Natural killer cell treated with Interleukin-12 subunit alpha and Interleukin-12 subunit beta and Interleukin-15 and Interleukin-18, amount 100 ng/mL, for 72 hours (primary cell): ENCODE data around the gene PLA2G6. TPM values are rescaled to one million over a fixed set of nuclear protein-coding genes. Genes with fewer than 3 reads are reported as not detected.

Source experiments
- ATAC-seq, 2 donors: fragments of 150-1000 bp; cut with Tn5 transposase in 1 of 2; sonication (Bioruptor Pico), chemical (Tn5 transposase) in 1 of 2; 2 replicates each; pipeline ENCODE4 v1.10.0; 2021
- DNase-seq: peaks from one replicate; pipeline ENCODE4 v3.0.0; 2022; ENCODE audit warnings: low spot score
- H3K27ac Mint-ChIP-seq, 2 donors: 1 replicate in 1 of 2; 2 replicates in 1 of 2; pipeline ENCODE4 v1.8.0; 2022; ENCODE audit warnings: mixed read lengths in 2 of 2, mild to moderate bottlenecking in 1 of 2, moderate library complexity in 1 of 2
- H3K27me3 Mint-ChIP-seq, 2 donors: 1 replicate in 1 of 2; 2 replicates in 1 of 2; pipeline ENCODE4 v1.8.0; 2022; ENCODE audit warnings: mixed read lengths in 2 of 2
- H3K36me3 Mint-ChIP-seq: one replicate; pipeline ENCODE4 v1.8.0; 2022; ENCODE audit warnings: mixed read lengths
- H3K4me1 Mint-ChIP-seq, 2 donors: 1 replicate in 1 of 2; 2 replicates in 1 of 2; pipeline ENCODE4 v1.8.0; 2022; ENCODE audit warnings: low read depth in 2 of 2, mixed read lengths in 2 of 2, mild to moderate bottlenecking in 1 of 2
- H3K4me3 Mint-ChIP-seq: one replicate; pipeline ENCODE4 v1.8.0; 2022; ENCODE audit warnings: mixed read lengths
- H3K9me3 Mint-ChIP-seq: 2 replicates; pipeline ENCODE4 v1.8.0; 2022; ENCODE audit warnings: mixed read lengths
- total RNA-seq, 2 donors: library from RNA; stranded (reverse); gene quantifications; one replicate each; pipeline ENCODE4 v1.2.3, GENCODE V29; 2022

The PLA2G6 gene
- total RNA-seq, 2 donors from 2014 or later, result 24.5 to 40.1 TPM

- DNase-seq (no peak), ATAC-seq (no peak)
- H3K4me1 Mint-ChIP-seq, result no peaks in the 10 kb centered on the region
- no peak overlapping the region for H3K27ac Mint-ChIP-seq
- peaks cover 0 to 2% of the 10 kb centered on the region in 2 donors for H3K27me3 Mint-ChIP-seq
- no peaks in the 10 kb centered on the region for H3K9me3 Mint-ChIP-seq
- H3K4me3 Mint-ChIP-seq, result no peak overlapping the region
- H3K36me3 Mint-ChIP-seq, result no peaks in the 10 kb centered on the region
Measured at GRCh38 chr22:38077595-38077994, 104.0 kb downstream of the PLA2G6 start.

- ATAC-seq, result no peak
- Mint-ChIP-seq H3K27me3 (peaks cover 0 to 2% of the 10 kb centered on the region in 2 donors), H3K9me3 (no peaks in the 10 kb centered on the region), H3K4me3 (no peak overlapping the region), H3K27ac (no peak overlapping the region), H3K36me3 (no peaks in the 10 kb centered on the region), H3K4me1 (no peaks in the 10 kb centered on the region)
- DNase-seq, result no peak
Measured at GRCh38 chr22:38077096-38077495, 104.5 kb downstream of the PLA2G6 start.

DNA sequence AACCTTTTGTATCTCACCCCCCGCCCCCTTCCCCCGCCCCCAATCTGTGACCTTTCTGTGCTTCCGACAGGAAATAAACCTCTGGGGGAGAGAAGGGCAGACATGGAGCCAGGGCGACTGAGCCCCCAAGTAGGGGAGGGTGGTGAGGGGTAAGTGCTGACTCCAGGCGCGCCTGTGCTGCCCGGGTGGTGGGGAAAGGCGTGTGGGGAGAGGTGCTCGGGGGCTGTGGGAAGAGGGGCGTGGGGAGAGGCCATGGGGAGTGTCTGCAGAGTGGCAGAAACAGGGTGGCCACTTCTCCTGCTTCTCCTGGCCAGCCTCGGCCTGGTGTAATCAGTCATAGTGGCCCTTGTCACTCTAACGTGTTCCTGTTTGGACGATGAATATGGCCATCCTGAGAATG, 105.7 kb downstream of the PLA2G6 start:
- Mint-ChIP-seq H3K27me3 (peaks cover 0 to 2% of the 10 kb centered on the region in 2 donors), H3K9me3 (no peaks in the 10 kb centered on the region), H3K4me3 (no peak overlapping the region), H3K36me3 (no peaks in the 10 kb centered on the region), H3K27ac (no peak overlapping the region), H3K4me1 (no peaks in the 10 kb centered on the region)
- ATAC-seq (no peak), DNase-seq (no peak)

DNA sequence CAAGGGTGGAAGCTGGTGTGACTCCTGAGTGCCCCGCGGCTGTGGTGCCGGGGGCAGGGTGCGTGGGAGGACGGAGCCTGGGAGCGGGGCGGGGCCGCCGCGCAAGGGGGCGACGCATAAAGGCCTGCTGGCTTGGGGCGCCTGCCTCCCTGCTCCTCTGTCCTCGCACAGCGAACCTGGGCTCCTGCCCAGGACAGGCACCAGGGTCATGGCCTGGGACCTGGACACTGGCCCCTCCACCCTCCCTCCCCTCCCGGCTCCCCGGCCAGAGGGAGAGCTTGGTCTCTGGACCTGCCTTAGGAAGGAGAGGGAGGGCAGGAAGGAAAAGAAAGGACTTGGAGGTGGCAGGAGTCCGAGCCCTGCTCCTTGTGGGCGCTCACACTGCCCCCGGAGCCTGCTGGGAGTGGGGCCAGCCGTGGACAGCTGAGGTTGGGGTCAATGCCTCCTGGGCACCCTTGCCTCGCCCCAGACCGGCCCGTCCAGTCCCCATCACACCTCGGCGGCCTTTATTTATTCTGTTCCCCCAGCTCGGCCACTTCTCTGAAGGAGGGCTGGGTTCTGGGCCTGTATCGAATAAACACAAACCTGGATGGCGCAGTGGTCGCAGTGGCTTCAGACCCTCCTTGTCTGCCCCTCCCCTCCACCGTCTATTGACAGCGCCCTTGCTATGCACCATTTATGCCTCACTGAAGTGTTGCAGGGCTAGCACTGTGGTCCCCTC, 106.4 kb downstream of the PLA2G6 start:
- H3K27ac Mint-ChIP-seq, result no peak overlapping the region
- ATAC-seq, result no peak

GRCh38 chr22:38074181-38075104, 107.2 kb downstream of the PLA2G6 start:
- Mint-ChIP-seq H3K36me3 (no peaks in the 10 kb centered on the region), H3K4me3 (no peak overlapping the region), H3K9me3 (no peaks in the 10 kb centered on the region), H3K4me1 (no peaks in the 10 kb centered on the region), H3K27ac (no peak overlapping the region), H3K27me3 (no peaks in the 10 kb centered on the region)
- no peak for ATAC-seq
- DNase-seq, result no peak

More for the DNA sequence above, 106.4 kb downstream of the PLA2G6 start:
- H3K9me3 Mint-ChIP-seq, result no peaks in the 10 kb centered on the region
- DNase-seq, result no peak
- H3K36me3 Mint-ChIP-seq, result no peaks in the 10 kb centered on the region
- no peak overlapping the region for H3K4me3 Mint-ChIP-seq
- no peaks in the 10 kb centered on the region for H3K4me1 Mint-ChIP-seq
- peaks cover 0 to 2% of the 10 kb centered on the region in 2 donors for H3K27me3 Mint-ChIP-seq

DNA sequence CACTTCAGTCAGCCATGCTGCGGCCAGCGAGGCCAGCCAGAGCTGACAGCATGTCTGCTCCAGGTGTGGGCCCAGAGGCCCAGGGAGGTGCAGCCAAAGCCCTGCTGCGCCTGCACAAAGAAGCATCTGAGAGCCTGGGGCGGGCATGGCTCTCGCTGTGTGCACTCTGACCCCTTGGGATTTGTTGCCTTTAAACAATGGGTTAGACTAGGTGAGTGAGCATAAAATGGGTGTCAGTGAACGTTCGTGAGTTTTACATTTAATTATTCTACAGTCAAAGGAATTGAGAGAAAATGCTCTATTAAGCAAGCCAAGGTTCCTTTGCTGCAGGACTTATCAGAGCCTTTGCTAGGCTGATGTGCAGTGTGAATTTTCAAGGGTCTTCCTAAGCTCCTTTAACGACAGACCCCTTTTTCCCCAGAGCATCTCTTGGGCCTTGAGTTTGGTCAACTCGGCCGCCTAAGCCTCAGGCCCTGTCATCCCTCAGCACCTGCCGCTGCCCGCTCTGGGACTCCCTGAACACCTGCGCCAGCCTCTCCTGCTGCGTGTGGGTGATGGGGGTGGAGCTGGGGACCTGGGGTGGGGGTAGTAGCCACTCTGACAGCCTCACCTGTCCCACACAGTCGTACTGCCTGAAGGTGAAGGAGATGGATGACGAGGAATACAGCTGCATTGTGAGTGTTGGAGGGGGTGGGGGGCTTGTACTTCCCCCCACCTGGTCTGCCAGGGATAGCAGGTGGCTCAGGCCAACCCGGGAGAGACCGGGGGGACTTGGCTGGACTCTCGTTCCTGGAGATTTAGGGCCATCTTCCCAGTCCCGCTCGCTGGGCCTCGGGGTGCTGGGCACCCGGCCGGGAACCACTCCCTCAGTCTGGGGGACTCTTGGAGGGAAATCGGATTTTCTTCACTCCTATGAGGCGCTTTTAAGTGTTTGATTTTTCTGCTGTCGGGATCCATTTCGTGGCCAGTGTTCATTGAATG, 108.2 kb downstream of the PLA2G6 start:
- ATAC-seq (no peak), DNase-seq (no peak)
- Mint-ChIP-seq H3K27ac (no peak overlapping the region), H3K4me3 (no peak overlapping the region), H3K36me3 (no peaks in the 10 kb centered on the region), H3K4me1 (no peaks in the 10 kb centered on the region), H3K9me3 (no peaks in the 10 kb centered on the region), H3K27me3 (no peaks in the 10 kb centered on the region)

DNA sequence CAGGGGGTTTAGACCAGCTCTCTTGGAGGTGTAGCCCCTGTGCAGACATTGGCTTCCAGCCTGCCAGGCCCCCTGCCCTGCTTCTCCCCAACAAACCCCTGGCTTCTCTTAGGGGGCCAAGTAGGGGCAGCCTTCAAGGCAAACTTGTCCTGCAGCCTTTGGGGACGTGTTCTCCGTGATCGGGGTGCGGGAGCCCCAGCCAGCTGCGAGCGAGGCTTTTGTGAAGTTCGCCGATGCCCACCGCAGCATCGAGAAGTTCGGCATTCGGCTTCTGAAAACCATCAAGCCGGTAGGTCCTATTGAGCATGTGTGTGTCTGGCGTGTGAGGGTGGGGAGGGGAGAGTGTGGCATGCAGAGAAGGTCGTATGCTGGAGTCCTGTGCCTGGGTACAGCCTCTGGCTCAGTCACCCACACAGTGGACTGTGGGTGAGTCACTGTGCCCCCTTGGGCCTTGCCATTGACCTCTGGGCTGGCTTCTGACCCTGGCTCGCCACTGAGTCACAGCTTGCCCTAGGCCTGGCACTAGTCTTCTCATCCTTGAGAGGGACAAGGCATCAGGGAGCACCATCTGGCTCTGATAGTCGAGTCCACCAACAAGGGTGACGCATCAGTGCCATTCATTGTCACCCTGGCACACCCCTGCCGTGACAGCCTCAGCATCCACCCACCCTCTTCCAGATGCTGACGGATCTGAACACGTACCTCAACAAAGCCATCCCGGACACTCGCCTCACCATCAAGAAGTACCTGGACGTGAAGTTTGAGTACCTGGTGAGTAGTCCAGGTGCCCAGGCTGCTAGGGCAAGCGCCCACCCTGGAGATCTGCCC, 109.1 kb downstream of the PLA2G6 start:
- H3K4me3 Mint-ChIP-seq, result no peak overlapping the region
- no peaks in the 10 kb centered on the region for H3K9me3 Mint-ChIP-seq
- DNase-seq, result no peak
- H3K27me3 Mint-ChIP-seq, result no peaks in the 10 kb centered on the region
- H3K4me1 Mint-ChIP-seq, result no peaks in the 10 kb centered on the region
- H3K27ac Mint-ChIP-seq, result no peak overlapping the region
- ATAC-seq, result no peak
- H3K36me3 Mint-ChIP-seq, result no peaks in the 10 kb centered on the region

- H3K27me3 Mint-ChIP-seq, result no peaks in the 10 kb centered on the region
- H3K36me3 Mint-ChIP-seq, result no peaks in the 10 kb centered on the region
- H3K27ac Mint-ChIP-seq, result no peak overlapping the region
Measured at GRCh38 chr22:38071421-38072321, 110.0 kb downstream of the PLA2G6 start.

DNA sequence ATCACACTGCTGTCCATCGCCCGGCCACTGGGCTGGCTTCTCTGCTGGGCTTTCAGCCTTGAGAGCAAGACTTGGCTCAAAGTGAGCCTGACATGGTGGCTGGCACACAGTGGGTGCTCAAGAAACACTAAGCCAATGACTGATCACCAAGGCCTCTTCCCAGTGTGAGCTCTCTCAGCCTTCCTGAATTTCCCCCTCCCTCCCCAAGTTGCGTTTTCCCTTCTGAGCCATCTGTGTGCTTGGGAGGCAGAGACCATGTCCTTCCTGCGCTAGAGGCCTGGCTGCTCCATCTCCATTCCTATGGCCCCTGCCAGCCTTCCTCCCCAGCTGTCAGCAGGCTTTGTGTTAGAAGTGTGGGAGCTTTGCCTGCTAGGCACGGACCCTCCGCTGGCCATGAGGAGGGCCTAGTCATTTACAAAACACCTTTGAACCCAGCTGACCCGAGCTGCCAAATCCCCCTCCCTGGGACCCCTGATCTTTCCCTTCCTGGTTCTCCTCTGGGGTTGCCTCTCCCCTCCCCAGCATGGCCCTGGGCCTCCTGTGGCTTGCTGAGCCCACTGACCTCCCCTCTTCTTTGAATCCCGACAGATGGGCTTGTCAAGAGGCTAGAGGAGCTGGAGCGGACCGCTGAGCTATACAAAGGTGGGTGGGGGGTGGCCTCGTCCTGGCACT, 111.2 kb downstream of the PLA2G6 start:
- Mint-ChIP-seq H3K4me1 (no peaks in the 10 kb centered on the region), H3K27me3 (no peaks in the 10 kb centered on the region), H3K9me3 (no peaks in the 10 kb centered on the region), H3K27ac (no peak overlapping the region), H3K36me3 (no peaks in the 10 kb centered on the region), H3K4me3 (no peak overlapping the region)
- no peak for ATAC-seq
- DNase-seq, result no peak

More at GRCh38 chr22:38071421-38072321, 110.0 kb downstream of the PLA2G6 start:
- Mint-ChIP-seq H3K4me3 (no peak overlapping the region), H3K9me3 (no peaks in the 10 kb centered on the region), H3K4me1 (no peaks in the 10 kb centered on the region)
- ATAC-seq (no peak), DNase-seq (no peak)

DNA sequence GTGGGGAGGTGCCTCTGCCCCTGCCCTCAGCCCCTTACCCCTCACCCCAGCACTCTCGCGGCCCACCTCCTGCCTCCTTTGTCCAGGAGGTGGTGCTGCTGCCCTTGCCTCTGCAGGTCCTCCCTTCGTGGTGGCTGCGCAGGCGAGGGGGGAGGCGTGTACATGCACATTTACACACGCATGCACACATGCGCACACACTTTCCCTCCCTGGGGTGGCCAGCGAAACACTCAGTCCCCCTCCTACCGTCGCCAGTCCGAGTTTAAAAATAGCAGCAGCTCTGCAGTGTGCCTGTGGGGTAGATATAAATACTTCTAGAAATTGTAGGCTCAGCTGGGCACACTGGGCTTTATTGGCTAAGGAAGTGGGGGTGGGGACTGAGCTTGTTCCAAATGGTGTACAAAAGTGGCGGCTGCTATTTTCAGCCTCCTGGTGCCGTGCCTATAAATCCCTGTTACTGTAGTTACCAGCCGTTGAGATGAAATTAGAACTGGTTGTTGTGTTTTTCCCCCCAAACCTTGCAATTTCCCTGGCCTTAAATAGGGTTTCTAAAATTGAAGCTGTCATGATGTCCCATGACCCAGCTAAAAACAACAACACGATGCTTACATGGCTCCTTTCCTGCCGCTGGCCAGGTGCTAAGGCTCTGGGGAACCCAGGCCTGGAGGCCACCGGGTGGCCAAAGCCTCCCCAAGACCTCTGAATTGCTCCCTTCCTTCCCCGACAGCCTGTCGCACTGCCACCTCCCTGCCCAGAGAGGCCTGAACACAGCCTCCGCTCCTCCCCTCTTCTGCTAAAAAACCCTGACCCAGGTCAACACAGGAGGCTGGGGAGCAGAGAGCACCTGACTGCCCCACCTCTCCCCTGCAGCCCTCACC, 112.0 kb downstream of the PLA2G6 start:
- Mint-ChIP-seq H3K4me1 (no peaks in the 10 kb centered on the region), H3K4me3 (no peak overlapping the region), H3K36me3 (no peaks in the 10 kb centered on the region), H3K27ac (no peak overlapping the region), H3K27me3 (no peaks in the 10 kb centered on the region), H3K9me3 (no peaks in the 10 kb centered on the region)
- ATAC-seq (no peak), DNase-seq (no peak)
